Stimulated activated naive CD4-positive, alpha-beta T cell treated with Interleukin-2 at 50 U/mL for 16 hours (primary cell): ENCODE data around the gene FHOD3.

Experiments used
- DNase-seq: peaks from one replicate; lab custom pipeline; 2025; lab: John Stamatoyannopoulos, UW

FHOD3 gene

GRCh38 chr18:36296650-36297416, 680 bp upstream of the FHOD3 start:
- DNase-seq = no peak

GRCh38 chr18:36298126-36298741, 721 bp downstream of the FHOD3 start:
- no peak for DNase-seq

GRCh38 chr18:36299015-36299414, 1.5 kb downstream of the FHOD3 start:
- no peak for DNase-seq

GRCh38 chr18:36300211-36300610, 2.7 kb downstream of the FHOD3 start:
- no peak for DNase-seq

GRCh38 chr18:36301884-36302283, 4.4 kb downstream of the FHOD3 start:
- DNase-seq = no peak

GRCh38 chr18:36302676-36303075, 5.2 kb downstream of the FHOD3 start:
- no peak for DNase-seq

- DNase-seq = no peak
Measured at GRCh38 chr18:36303211-36303844, 5.8 kb downstream of the FHOD3 start.

GRCh38 chr18:36304723-36305122, 7.2 kb downstream of the FHOD3 start:
- no peak for DNase-seq

GRCh38 chr18:36305375-36305774, 7.9 kb downstream of the FHOD3 start:
- DNase-seq = no peak

- no peak for DNase-seq
Measured at GRCh38 chr18:36307513-36307912, 10.0 kb downstream of the FHOD3 start.

GRCh38 chr18:36308711-36309435, 11.4 kb downstream of the FHOD3 start:
- no peak for DNase-seq

GRCh38 chr18:36309436-36310391, 12.2 kb downstream of the FHOD3 start:
- no peak for DNase-seq

GRCh38 chr18:36311026-36311570, 13.6 kb downstream of the FHOD3 start:
- DNase-seq = no peak

- DNase-seq = no peak
Measured at GRCh38 chr18:36312806-36313395, 15.4 kb downstream of the FHOD3 start.

GRCh38 chr18:36314098-36314497, 16.6 kb downstream of the FHOD3 start:
- no peak for DNase-seq

GRCh38 chr18:36314754-36315153, 17.2 kb downstream of the FHOD3 start:
- no peak for DNase-seq

GRCh38 chr18:36315736-36316135, 18.2 kb downstream of the FHOD3 start:
- DNase-seq = no peak

GRCh38 chr18:36316246-36316645, 18.7 kb downstream of the FHOD3 start:
- no peak for DNase-seq

GRCh38 chr18:36321658-36322407, 24.3 kb downstream of the FHOD3 start:
- no peak for DNase-seq

GRCh38 chr18:36322408-36322728, 24.9 kb downstream of the FHOD3 start:
- no peak for DNase-seq
